ENCODE measurements around the gene RABGAP1L. TPM values are rescaled to one million over a fixed set of nuclear protein-coding genes. Genes with fewer than 3 reads are reported as not detected.
"Not testable (repeated sequence)": the region's sequence is repeated elsewhere in the genome, so short reads cannot be mapped to it uniquely, and the experiment has no call there.

RABGAP1L gene
- total and polyA plus RNA-seq, 11 donors, result 18.6 to 195 (median 98.4) TPM

DNA sequence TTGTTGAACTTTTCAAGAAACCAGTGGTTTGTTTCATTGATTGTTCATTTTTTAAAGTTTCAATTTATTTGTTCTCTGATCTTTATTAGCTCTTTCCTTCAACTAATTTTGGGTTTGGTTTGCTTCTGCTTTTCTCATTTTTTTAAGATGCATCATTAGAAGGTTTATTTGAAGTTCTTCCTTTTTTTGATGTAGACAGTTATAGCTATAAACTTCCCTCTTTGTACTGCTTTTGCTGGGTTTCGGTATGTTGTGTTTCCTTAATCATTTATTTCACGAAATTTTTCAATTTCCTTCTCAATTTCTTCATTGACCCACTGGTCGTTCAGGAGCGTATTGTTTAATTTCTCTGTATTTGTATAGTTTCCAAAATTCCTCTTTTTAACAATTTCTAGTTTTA, 155.1 kb downstream of the RABGAP1L start:
- DNase-seq (no peak), ATAC-seq (no peak)
- no peak overlapping the region for H3K4me3 ChIP-seq
- H3K27me3 ChIP-seq, result no peaks in the 10 kb centered on the region
- peaks cover 0 to 13% (median 0%) of the 10 kb centered on the region in 9 donors for H3K36me3 ChIP-seq
- 88 to 96% (median 93%) methylated on average over 4 of the region's 4 CpGs for WGBS, 4 donors
- TF ChIP-seq, protein P1, sequence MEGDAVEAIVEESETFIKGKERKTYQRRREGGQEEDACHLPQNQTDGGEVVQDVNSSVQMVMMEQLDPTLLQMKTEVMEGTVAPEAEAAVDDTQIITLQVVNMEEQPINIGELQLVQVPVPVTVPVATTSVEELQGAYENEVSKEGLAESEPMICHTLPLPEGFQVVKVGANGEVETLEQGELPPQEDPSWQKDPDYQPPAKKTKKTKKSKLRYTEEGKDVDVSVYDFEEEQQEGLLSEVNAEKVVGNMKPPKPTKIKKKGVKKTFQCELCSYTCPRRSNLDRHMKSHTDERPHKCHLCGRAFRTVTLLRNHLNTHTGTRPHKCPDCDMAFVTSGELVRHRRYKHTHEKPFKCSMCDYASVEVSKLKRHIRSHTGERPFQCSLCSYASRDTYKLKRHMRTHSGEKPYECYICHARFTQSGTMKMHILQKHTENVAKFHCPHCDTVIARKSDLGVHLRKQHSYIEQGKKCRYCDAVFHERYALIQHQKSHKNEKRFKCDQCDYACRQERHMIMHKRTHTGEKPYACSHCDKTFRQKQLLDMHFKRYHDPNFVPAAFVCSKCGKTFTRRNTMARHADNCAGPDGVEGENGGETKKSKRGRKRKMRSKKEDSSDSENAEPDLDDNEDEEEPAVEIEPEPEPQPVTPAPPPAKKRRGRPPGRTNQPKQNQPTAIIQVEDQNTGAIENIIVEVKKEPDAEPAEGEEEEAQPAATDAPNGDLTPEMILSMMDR (IDR thresholded peaks at IDR 0.05), result no peak
- no peak for TF ChIP-seq POLR2A (IDR thresholded peaks at IDR 0.05)
- no peak overlapping the region for H3K27ac ChIP-seq
- H3K4me1 ChIP-seq, result no peaks in the 10 kb centered on the region
- intact Hi-C loops (cut with DNase I), result no loop called here
- peaks cover 0 to 50% (median 20%) of the 10 kb centered on the region in 12 donors for H3K9me3 ChIP-seq

DNA sequence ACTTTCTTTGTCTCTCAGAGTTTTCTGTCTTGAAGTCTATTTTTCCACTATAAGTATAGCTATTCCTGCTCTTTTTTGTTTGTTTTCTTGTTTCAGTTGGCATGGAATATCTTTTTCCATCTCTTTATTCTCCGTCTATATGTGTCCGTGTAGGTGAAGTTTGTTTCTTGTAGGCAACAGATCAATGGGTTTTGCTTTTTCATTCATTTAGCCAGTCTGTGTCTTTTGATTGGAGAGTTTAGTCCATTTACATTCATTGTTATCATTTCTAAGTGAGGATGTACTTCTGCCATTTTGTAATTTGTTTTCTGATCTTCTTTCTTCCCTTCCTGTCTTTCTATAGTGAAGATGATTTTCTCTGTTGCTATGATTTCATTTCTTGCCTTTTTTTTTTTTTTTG, 155.9 kb downstream of the RABGAP1L start:
- DNase-seq (no peak), ATAC-seq (no peak)
- Histone ChIP-seq H3K4me1 (no peaks in the 10 kb centered on the region), H3K36me3 (peaks cover 0 to 15% (median 0%) of the 10 kb centered on the region in 9 donors), H3K4me3 (no peak overlapping the region), H3K27ac (no peak overlapping the region), H3K27me3 (no peaks in the 10 kb centered on the region), H3K9me3 (peaks cover 0 to 57% (median 24%) of the 10 kb centered on the region in 12 donors)
- WGBS, 4 donors, result 96 to 99% (median 98%) methylated on average over 2 of the region's 2 CpGs
- intact Hi-C loops (cut with DNase I), result loop anchor here in 1 of 10 donors (1.0 kb wide), 1 partner anchor 19 kb away; no protein-coding TSS in a partner anchor
- TF ChIP-seq, protein P1 (IDR thresholded peaks at IDR 0.05), result no peak
- no peak for TF ChIP-seq POLR2A (IDR thresholded peaks at IDR 0.05)

DNA sequence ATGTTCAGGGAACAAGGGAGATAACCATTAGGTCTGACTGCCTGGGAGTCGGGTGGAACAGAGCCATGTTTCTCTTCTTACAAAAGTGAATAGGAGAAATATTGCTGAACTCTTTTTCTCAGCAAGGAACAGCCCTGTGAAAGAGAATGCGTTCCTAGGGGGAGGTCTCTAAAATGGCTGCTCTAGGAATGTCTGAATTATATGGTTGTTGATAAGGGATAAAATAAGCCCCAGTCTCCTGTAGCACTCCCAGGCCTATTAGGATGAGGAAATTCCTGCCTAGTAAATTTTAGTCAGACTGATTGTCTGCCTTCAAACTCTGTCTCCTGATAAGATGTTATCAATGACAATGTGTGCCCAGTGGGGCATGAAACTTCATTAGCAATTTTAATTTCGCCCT, 161.6 kb downstream of the RABGAP1L start:
- H3K9me3 ChIP-seq, result peaks cover 0 to 45% (median 17%) of the 10 kb centered on the region in 12 donors
- 98 to 99% (median 98%) methylated on average over 3 of the region's 3 CpGs for WGBS, 4 donors

DNA sequence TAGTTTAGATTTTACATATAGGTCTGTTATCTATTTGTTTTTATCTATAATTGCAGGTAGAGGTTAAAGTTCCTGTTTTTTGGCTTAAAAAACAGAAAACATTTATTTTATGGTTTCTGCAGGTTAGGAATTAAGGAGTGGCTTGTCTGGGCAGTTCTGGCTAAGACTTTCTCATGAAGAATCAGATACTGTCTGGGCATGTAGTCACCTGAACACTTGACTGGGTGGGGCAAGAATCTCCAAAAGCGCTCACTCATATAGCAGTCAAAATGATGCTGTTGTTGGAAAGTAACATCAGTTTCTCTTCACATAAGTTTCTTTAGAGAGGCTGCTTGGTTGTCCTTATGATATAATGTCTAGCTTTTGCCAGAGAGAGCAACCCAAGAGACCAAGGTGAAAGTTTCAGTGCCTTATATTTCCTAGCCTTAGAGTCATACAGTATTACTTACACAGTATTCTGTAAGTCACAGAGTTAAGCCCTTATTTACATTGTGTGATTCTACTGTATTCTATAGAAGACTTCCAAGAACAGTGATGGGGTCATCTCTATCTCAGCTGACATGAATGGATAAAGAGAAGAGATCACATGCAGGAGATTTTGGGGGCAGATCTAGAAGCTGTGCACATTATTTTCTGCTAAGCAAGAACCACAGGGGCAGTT, 163.0 kb downstream of the RABGAP1L start:
- no peaks in the 10 kb centered on the region for H3K4me1 ChIP-seq
- H3K4me3 ChIP-seq, result no peak overlapping the region
- no peak overlapping the region for H3K27ac ChIP-seq
- WGBS, 4 donors, result 94 to 100% (median 98%) methylated on average over 1 of the region's 1 CpG
- intact Hi-C loops (cut with DNase I), result no loop called here
- no peak for DNase-seq
- TF ChIP-seq POLR2A (IDR thresholded peaks at IDR 0.05), result no peak
- TF ChIP-seq, protein P1 (IDR thresholded peaks at IDR 0.05), result no peak
- H3K36me3 ChIP-seq, result peaks cover 0 to 36% (median 4%) of the 10 kb centered on the region in 9 donors
- peaks cover 0 to 50% (median 20%) of the 10 kb centered on the region in 12 donors for H3K9me3 ChIP-seq
- no peaks in the 10 kb centered on the region for H3K27me3 ChIP-seq
- no peak for ATAC-seq

More for the DNA sequence above, 161.6 kb downstream of the RABGAP1L start:
- ATAC-seq; H3K4me1 ChIP-seq; H3K27ac ChIP-seq; intact Hi-C loops (cut with DNase I); H3K27me3 ChIP-seq; DNase-seq; H3K4me3 ChIP-seq: not testable (repeated sequence)
- peaks cover 0 to 25% (median 2%) of the 10 kb centered on the region in 9 donors for H3K36me3 ChIP-seq
